Sigmoid colon (tissue), 7 donors: ENCODE measurements around the gene LUC7L3. TPM values are rescaled to one million over a fixed set of nuclear protein-coding genes. Genes with fewer than 3 reads are reported as not detected.
A peak's percentile ranks its signal among the peaks of the same experiment; 100 is the strongest.

ENCODE experiments used
- DNase-seq: peaks from one replicate; pipeline ENCODE4 v3.0.0-alpha.2; 2019
- H3K27ac ChIP-seq, 4 donors: fragments of 200-600 bp; sonication (generic); one replicate each; pipeline ENCODE4 v1.5.1; 2016 to 2019; ENCODE audit warnings: mild to moderate bottlenecking in 1 of 4
- H3K27me3 ChIP-seq, 3 donors: fragments of 200-600 bp; sonication (generic); one replicate each; pipeline ENCODE4 v1.5.1; 2019; ENCODE audit warnings: mild to moderate bottlenecking in 1 of 3
- H3K36me3 ChIP-seq, 4 donors: fragments of 200-600 bp; sonication (generic); one replicate each; pipeline ENCODE4 v1.5.1; 2016 to 2019
- H3K4me1 ChIP-seq, 4 donors: fragments of 200-600 bp; sonication (generic); one replicate each; pipeline ENCODE4 v1.5.1; 2017 to 2019
- H3K4me3 ChIP-seq, 4 donors: fragments of 200-600 bp; sonication (generic); one replicate each; pipeline ENCODE4 v1.5.1; 2017 to 2019; ENCODE audit warnings: mild to moderate bottlenecking in 2 of 4, moderate library complexity in 1 of 4
- H3K9me3 ChIP-seq, 4 donors: fragments of 200-600 bp in 3 of 4; sonication (generic) in 3 of 4; one replicate each; pipeline versions ENCODE4 v1.5.1 to v1.6.1; 2013 to 2019
- CTCF ChIP-seq, 4 experiments: fragments of 450-650 bp in 3 of 4; fragments of 200-600 bp in 1 of 4; IDR thresholded peaks; one replicate each; pipeline ENCODE4 v1.5.1; 2016 to 2019; ENCODE audit warnings: antibody characterized with exemption in 4 of 4, mild to moderate bottlenecking in 3 of 4, moderate library complexity in 2 of 4
- EP300 ChIP-seq, 4 donors: sonication (generic); formaldehyde crosslinking; IDR thresholded peaks; one replicate each; pipeline ENCODE4 v1.6.1; 2017; ENCODE audit warnings: antibody characterized with exemption in 4 of 4
- POLR2A ChIP-seq, 2 donors: fragments of 450-650 bp; IDR thresholded peaks; one replicate each; pipeline ENCODE4 v1.6.1; 2016; ENCODE audit warnings: antibody characterized with exemption in 2 of 2, mild to moderate bottlenecking in 2 of 2, moderate library complexity in 2 of 2
- POLR2AphosphoS5 ChIP-seq, 4 donors: sonication (generic); formaldehyde crosslinking; IDR thresholded peaks; one replicate each; pipeline ENCODE4 v1.6.1; 2017; ENCODE audit warnings: antibody characterized with exemption in 4 of 4
- WGBS, 2 donors: extraction: QIAGEN DNeasy Blood & Tissue Kit; methylation state at CpG; one replicate each; pipeline ENCODE4 v1.1.7; 2013; 5-methylcytosine and 5-hydroxymethylcytosine counted together
- intact Hi-C: fragments of 100-400 bp; cut with DNase I; formaldehyde crosslinking; loops from one replicate; pipeline ENCODE4 v1.15.1; 2023
- polyA plus RNA-seq, 3 donors: library from polyadenylated mRNA; stranded (reverse); fragments of 200-250 nt; gene quantifications; one replicate each; pipeline ENCODE4 v1.2.3, GENCODE V29; 2013
- total RNA-seq, 4 donors: library from RNA; depleted of rRNA; stranded (reverse); fragments of >200 nt; gene quantifications; one replicate each; pipeline ENCODE4 v1.1.0, GENCODE V29; 2016
- donor health status: healthy with polysubstance abuse.
- donor health status: Bipolar disorder and iron deficiency.
- donor health status: healthy.

Gene LUC7L3
- total and polyA plus RNA-seq, 7 donors: 43.2 to 188 (median 71.4) TPM

- TF ChIP-seq CTCF (IDR thresholded peaks at IDR 0.05): no peak
- no peak for TF ChIP-seq EP300 (IDR thresholded peaks at IDR 0.05)
- no peak for TF ChIP-seq POLR2A (IDR thresholded peaks at IDR 0.05)
- no peak for TF ChIP-seq POLR2AphosphoS5 (IDR thresholded peaks at IDR 0.05)
- Histone ChIP-seq H3K27me3 (no peaks in the 10 kb centered on the region), H3K27ac (no peak overlapping the region), H3K36me3 (no peaks in the 10 kb centered on the region), H3K9me3 (no peaks in the 10 kb centered on the region), H3K4me1 (peaks cover 0 to 92% (median 92%) of the 10 kb centered on the region in 4 donors), H3K4me3 (no peak overlapping the region)
- intact Hi-C loops: no loop called here
- 59 to 81% methylated on average over 12 of the region's 12 CpGs for WGBS, 2 donors
- DNase-seq: no peak
Measured at GRCh38 chr17:50725769-50726655, 6.6 kb downstream of the LUC7L3 start.

GRCh38 chr17:50728112-50728429 is 8.7 kb downstream of the LUC7L3 start:
- WGBS, 2 donors: 14 to 78% methylated on average over 2 of the region's 2 CpGs
- no peak for DNase-seq
- Histone ChIP-seq H3K27ac (no peak overlapping the region), H3K9me3 (no peaks in the 10 kb centered on the region), H3K36me3 (no peaks in the 10 kb centered on the region), H3K27me3 (no peaks in the 10 kb centered on the region), H3K4me1 (peaks cover 0 to 89% (median 88%) of the 10 kb centered on the region in 4 donors), H3K4me3 (no peak overlapping the region)
- intact Hi-C loops: no loop called here
- no peak for TF ChIP-seq POLR2AphosphoS5 (IDR thresholded peaks at IDR 0.05)
- no peak for TF ChIP-seq CTCF (IDR thresholded peaks at IDR 0.05)
- TF ChIP-seq POLR2A (IDR thresholded peaks at IDR 0.05): no peak
- no peak for TF ChIP-seq EP300 (IDR thresholded peaks at IDR 0.05)

GRCh38 chr17:50728881-50729765 is 9.7 kb downstream of the LUC7L3 start:
- intact Hi-C loops: no loop called here
- 67 to 78% methylated on average over 5 of the region's 5 CpGs for WGBS, 2 donors
- H3K36me3 ChIP-seq: no peaks in the 10 kb centered on the region
- no peak for TF ChIP-seq POLR2AphosphoS5 (IDR thresholded peaks at IDR 0.05)
- H3K27me3 ChIP-seq: no peaks in the 10 kb centered on the region
- peaks cover 0 to 86% (median 78%) of the 10 kb centered on the region in 4 donors for H3K4me1 ChIP-seq
- no peak overlapping the region for H3K27ac ChIP-seq
- H3K4me3 ChIP-seq: no peak overlapping the region
- no peaks in the 10 kb centered on the region for H3K9me3 ChIP-seq
- DNase-seq: no peak

- no peak for DNase-seq
- TF ChIP-seq POLR2A (IDR thresholded peaks at IDR 0.05) (no peak), CTCF (IDR thresholded peaks at IDR 0.05) (no peak), EP300 (IDR thresholded peaks at IDR 0.05) (no peak), POLR2AphosphoS5 (IDR thresholded peaks at IDR 0.05) (no peak)
- H3K4me1 ChIP-seq: peaks cover 0 to 86% (median 66%) of the 10 kb centered on the region in 4 donors
- no peaks in the 10 kb centered on the region for H3K9me3 ChIP-seq
- 51 to 70% methylated on average over 7 of the region's 7 CpGs for WGBS, 2 donors
- H3K36me3 ChIP-seq: no peaks in the 10 kb centered on the region
- H3K4me3 ChIP-seq: no peak overlapping the region
- intact Hi-C loops: no loop called here
- peak overlapping the region in 2 of 4 donors; percentile 45 to 54 for H3K27ac ChIP-seq
- H3K27me3 ChIP-seq: no peaks in the 10 kb centered on the region
Measured at GRCh38 chr17:50731575-50732460, 12.4 kb downstream of the LUC7L3 start.
